ENCODE data around the gene COBL.

- TF ChIP-seq, protein P1, sequence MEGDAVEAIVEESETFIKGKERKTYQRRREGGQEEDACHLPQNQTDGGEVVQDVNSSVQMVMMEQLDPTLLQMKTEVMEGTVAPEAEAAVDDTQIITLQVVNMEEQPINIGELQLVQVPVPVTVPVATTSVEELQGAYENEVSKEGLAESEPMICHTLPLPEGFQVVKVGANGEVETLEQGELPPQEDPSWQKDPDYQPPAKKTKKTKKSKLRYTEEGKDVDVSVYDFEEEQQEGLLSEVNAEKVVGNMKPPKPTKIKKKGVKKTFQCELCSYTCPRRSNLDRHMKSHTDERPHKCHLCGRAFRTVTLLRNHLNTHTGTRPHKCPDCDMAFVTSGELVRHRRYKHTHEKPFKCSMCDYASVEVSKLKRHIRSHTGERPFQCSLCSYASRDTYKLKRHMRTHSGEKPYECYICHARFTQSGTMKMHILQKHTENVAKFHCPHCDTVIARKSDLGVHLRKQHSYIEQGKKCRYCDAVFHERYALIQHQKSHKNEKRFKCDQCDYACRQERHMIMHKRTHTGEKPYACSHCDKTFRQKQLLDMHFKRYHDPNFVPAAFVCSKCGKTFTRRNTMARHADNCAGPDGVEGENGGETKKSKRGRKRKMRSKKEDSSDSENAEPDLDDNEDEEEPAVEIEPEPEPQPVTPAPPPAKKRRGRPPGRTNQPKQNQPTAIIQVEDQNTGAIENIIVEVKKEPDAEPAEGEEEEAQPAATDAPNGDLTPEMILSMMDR (IDR thresholded peaks at IDR 0.05): no peak
- TF ChIP-seq POLR2A (IDR thresholded peaks at IDR 0.05) (no peak), EP300 (IDR thresholded peaks at IDR 0.05) (no peak)
These were observed 202.1 kb downstream of the COBL start for GRCh38 chr7:51114501-51114900.

Measured in suprapubic skin (tissue), 3 donors.